ENCODE data around the gene KRTAP7-1.

Gene KRTAP7-1, protein sequence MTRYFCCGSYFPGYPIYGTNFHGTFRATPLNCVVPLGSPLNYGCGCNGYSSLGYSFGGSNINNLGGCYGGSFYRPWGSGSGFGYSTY
- long read RNA-seq = 0 reads

DNA sequence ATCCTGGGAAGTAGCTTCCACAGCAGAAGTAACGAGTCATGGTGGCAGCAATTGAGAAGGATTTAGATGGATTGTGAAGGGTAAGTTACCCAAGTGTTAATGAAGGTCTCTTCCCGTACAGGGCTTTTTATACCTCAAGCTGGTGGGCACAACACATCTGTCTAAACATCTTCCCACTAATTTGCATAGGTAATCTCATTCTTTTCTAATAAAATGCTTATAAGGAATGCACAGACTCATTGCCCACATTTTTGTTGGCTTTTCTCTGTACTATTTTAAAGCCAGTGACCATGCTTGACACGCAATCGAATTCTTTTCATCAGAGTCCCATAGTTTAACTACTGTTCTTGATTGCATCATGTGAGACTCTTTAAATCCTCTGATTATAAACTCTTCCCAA, at the start of gene KRTAP7-1:
Gene KRTAP7-1 (minus strand): TSS at position 101 of the 400 bp plus-strand sequence. CDS start 61 bp downstream, at position 40.
- DNase-seq (ENCODE audit: low read depth in 1 of 2, low spot score in 1 of 2) = no peak
- Histone ChIP-seq H3K27ac (replicated peaks) (no peak within 1 kb of the TSS), H3K4me3 (replicated peaks; ENCODE audit: insufficient read depth, low read length) (no peak within 1 kb of the TSS), H3K27me3 (ENCODE audit: insufficient read depth, poor library complexity, severe bottlenecking) (no peaks in the 10 kb centered on the region)
- TF ChIP-seq, protein P1, sequence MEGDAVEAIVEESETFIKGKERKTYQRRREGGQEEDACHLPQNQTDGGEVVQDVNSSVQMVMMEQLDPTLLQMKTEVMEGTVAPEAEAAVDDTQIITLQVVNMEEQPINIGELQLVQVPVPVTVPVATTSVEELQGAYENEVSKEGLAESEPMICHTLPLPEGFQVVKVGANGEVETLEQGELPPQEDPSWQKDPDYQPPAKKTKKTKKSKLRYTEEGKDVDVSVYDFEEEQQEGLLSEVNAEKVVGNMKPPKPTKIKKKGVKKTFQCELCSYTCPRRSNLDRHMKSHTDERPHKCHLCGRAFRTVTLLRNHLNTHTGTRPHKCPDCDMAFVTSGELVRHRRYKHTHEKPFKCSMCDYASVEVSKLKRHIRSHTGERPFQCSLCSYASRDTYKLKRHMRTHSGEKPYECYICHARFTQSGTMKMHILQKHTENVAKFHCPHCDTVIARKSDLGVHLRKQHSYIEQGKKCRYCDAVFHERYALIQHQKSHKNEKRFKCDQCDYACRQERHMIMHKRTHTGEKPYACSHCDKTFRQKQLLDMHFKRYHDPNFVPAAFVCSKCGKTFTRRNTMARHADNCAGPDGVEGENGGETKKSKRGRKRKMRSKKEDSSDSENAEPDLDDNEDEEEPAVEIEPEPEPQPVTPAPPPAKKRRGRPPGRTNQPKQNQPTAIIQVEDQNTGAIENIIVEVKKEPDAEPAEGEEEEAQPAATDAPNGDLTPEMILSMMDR (IDR thresholded peaks at IDR 0.05; ENCODE audit: insufficient read depth, low read length) = no peak
- TF ChIP-seq, protein P2, sequence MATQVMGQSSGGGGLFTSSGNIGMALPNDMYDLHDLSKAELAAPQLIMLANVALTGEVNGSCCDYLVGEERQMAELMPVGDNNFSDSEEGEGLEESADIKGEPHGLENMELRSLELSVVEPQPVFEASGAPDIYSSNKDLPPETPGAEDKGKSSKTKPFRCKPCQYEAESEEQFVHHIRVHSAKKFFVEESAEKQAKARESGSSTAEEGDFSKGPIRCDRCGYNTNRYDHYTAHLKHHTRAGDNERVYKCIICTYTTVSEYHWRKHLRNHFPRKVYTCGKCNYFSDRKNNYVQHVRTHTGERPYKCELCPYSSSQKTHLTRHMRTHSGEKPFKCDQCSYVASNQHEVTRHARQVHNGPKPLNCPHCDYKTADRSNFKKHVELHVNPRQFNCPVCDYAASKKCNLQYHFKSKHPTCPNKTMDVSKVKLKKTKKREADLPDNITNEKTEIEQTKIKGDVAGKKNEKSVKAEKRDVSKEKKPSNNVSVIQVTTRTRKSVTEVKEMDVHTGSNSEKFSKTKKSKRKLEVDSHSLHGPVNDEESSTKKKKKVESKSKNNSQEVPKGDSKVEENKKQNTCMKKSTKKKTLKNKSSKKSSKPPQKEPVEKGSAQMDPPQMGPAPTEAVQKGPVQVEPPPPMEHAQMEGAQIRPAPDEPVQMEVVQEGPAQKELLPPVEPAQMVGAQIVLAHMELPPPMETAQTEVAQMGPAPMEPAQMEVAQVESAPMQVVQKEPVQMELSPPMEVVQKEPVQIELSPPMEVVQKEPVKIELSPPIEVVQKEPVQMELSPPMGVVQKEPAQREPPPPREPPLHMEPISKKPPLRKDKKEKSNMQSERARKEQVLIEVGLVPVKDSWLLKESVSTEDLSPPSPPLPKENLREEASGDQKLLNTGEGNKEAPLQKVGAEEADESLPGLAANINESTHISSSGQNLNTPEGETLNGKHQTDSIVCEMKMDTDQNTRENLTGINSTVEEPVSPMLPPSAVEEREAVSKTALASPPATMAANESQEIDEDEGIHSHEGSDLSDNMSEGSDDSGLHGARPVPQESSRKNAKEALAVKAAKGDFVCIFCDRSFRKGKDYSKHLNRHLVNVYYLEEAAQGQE (IDR thresholded peaks at IDR 0.05; ENCODE audit: insufficient replicate concordance, low read depth) = no peak
- no peak for TF ChIP-seq SPI1 (IDR thresholded peaks at IDR 0.05; ENCODE audit: borderline replicate concordance, low read depth)
- TF ChIP-seq POLR2AphosphoS5 (IDR thresholded peaks at IDR 0.05; ENCODE audit: low read depth) = no peak
- TF ChIP-seq GABPA (IDR thresholded peaks at IDR 0.05; ENCODE audit: low read depth) = no peak

DNA sequence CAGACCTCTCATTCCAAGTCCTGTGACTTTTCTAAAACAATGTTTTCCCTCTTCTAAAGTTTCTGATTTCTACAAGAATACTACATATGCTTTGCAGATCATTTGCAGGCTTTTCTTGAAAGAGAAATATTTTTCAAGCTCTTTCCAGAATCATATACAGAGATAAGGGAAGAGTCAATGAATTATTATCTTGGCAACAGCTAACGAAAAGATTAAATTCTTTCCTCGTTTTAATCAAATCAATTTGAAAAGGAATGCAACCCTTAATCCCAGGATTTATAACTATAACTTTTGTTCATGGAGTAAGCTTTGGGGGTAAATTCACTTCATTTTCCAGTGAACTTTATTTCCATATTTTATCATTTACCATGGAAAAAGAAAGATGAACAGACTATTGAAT, 45.0 kb upstream of the KRTAP7-1 start:
- TF ChIP-seq GABPA (IDR thresholded peaks at IDR 0.05; ENCODE audit: low read depth) (no peak), POLR2AphosphoS5 (IDR thresholded peaks at IDR 0.05; ENCODE audit: low read depth) (no peak), SPI1 (IDR thresholded peaks at IDR 0.05; ENCODE audit: borderline replicate concordance, low read depth) (no peak)
- TF ChIP-seq, protein P2 (IDR thresholded peaks at IDR 0.05; ENCODE audit: insufficient replicate concordance, low read depth) = no peak
- TF ChIP-seq, protein P1 (IDR thresholded peaks at IDR 0.05; ENCODE audit: insufficient read depth, low read length) = no peak
- Histone ChIP-seq H3K27me3 (ENCODE audit: insufficient read depth, poor library complexity, severe bottlenecking) (no peaks in the 10 kb centered on the region), H3K27ac (replicated peaks) (no peak overlapping the region), H3K4me3 (replicated peaks; ENCODE audit: insufficient read depth, low read length) (no peak overlapping the region)
- no peak for DNase-seq (ENCODE audit: low read depth in 1 of 2, low spot score in 1 of 2)

DNA sequence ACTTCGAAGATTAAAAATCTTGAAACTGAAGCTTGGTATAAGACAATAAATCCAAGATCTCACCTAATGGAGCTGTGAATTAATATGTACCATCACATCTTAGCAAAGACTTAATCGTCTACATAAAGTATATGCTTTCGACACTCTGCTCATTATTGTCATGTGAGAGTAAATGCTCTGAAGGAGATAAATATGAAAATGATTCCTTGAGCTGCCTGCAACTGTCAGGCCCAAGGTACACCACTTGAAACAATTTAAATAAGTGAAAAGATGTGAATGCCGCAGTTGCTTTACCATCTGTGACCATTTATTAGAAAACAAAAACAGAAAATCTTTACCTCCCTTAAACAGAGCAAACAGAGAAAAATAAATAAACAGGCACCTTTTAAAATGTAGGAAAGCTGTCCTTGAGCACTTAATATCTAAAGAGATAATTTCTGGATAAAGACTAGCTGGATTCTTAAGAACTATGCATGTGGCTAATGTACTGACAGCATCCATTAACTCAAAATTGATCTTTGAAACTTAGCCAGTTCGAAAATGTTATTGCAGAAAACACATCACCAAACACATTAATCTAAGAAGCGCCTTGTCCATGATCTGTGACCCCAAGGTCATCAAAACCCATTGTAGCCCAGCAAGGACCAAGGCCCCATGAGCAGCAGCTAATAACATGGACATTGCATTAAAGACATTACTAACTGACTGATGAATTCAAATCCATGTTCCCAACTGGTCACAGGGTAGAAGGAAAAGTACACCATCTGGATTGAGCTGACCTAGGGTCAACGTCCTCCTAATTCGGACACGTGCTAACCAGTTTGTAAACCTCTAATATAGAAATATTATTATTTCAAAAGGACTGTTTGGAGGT, 18.3 kb upstream of the KRTAP7-1 start:
- Histone ChIP-seq H3K27me3 (ENCODE audit: insufficient read depth, poor library complexity, severe bottlenecking) (no peaks in the 10 kb centered on the region), H3K4me3 (replicated peaks; ENCODE audit: insufficient read depth, low read length) (no peak overlapping the region), H3K27ac (replicated peaks) (no peak overlapping the region)
- TF ChIP-seq, protein P1 (IDR thresholded peaks at IDR 0.05; ENCODE audit: insufficient read depth, low read length) = no peak
- TF ChIP-seq, protein P2 (IDR thresholded peaks at IDR 0.05; ENCODE audit: insufficient replicate concordance, low read depth) = no peak
- no peak for TF ChIP-seq GABPA (IDR thresholded peaks at IDR 0.05; ENCODE audit: low read depth)
- TF ChIP-seq POLR2AphosphoS5 (IDR thresholded peaks at IDR 0.05; ENCODE audit: low read depth) = no peak
- no peak for TF ChIP-seq SPI1 (IDR thresholded peaks at IDR 0.05; ENCODE audit: borderline replicate concordance, low read depth)
- no peak for DNase-seq (ENCODE audit: low read depth in 1 of 2, low spot score in 1 of 2)

Measured in HL-60 (cell line).